Measurements from ENCODE around the gene NTMT1. TPM values are rescaled to one million over a fixed set of nuclear protein-coding genes. Genes with fewer than 3 reads are reported as not detected.
"Not testable (repeated sequence)": the region's sequence is repeated elsewhere in the genome, so short reads cannot be mapped to it uniquely, and the experiment has no call there.

NTMT1 gene
- polyA plus RNA-seq, 2 of the 4 experiments (the other 2 are of a cell fraction), result 49.4 to 92.2 TPM

DNA sequence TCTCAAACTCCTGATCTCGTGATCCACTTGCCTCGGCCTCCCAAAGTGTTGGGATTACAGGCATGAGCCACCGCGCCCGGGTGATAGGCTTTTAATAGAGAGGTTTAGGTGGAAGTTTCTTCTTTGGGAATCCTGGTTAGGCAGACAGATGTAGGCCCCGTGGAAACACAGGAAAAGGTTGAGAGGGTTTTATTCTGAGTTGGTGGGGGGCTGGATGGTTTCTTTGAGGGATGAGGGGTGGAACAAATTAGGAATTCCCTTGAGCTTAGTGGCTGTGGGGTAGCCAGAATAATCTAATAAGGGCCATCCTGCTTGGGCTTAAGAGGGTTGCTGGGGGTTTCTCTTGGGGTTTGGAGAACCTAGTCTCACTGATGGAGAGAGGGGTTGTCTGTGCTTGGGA, 35.5 kb upstream of the NTMT1 start:
- DNase-seq (ENCODE audit: low read depth in 1 of 2, low spot score in 1 of 2) (no peak), FAIRE-seq (no peak), ATAC-seq (no peak)
- Histone ChIP-seq H3K4me1 (peaks cover 13% of the 10 kb centered on the region), H3K4me2 (no peak overlapping the region), H3K4me3 (no peak overlapping the region), H3K27ac (peak overlapping the region in 1 of 2 experiments; percentile 44; a peak in 1 of 6 replicates), H3K9me3 (no peaks in the 10 kb centered on the region)
- 84% methylated on average over 6 of the region's 6 CpGs for WGBS (ENCODE audit: missing lambda C conversion rate)
- CTCF ChIA-PET, result interaction anchor here (1.0 to 1.5 kb wide), 5 partner anchors 15 to 448 kb away, joined by 3 to 5 read pairs (median 4); no protein-coding TSS in a partner anchor
- no peak for TF ChIP-seq RARB (CRISPR knock-in tag; IDR thresholded peaks at IDR 0.05)
- no peak for TF ChIP-seq JUNB (IDR thresholded peaks at IDR 0.05)
- no peak for TF ChIP-seq EP300 (IDR thresholded peaks at IDR 0.05)
- no peak for TF ChIP-seq NPAS2 (CRISPR knock-in tag; IDR thresholded peaks at IDR 0.05; ENCODE audit: borderline replicate concordance)
- no peak for TF ChIP-seq SMC3 (IDR thresholded peaks at IDR 0.05)
- TF ChIP-seq HOXB5 (CRISPR knock-in tag; IDR thresholded peaks at IDR 0.05), result no peak
- no peak for TF ChIP-seq CBX2 (IDR thresholded peaks at IDR 0.05; ENCODE audit: borderline replicate concordance, low read depth)
- TF ChIP-seq, protein P1, sequence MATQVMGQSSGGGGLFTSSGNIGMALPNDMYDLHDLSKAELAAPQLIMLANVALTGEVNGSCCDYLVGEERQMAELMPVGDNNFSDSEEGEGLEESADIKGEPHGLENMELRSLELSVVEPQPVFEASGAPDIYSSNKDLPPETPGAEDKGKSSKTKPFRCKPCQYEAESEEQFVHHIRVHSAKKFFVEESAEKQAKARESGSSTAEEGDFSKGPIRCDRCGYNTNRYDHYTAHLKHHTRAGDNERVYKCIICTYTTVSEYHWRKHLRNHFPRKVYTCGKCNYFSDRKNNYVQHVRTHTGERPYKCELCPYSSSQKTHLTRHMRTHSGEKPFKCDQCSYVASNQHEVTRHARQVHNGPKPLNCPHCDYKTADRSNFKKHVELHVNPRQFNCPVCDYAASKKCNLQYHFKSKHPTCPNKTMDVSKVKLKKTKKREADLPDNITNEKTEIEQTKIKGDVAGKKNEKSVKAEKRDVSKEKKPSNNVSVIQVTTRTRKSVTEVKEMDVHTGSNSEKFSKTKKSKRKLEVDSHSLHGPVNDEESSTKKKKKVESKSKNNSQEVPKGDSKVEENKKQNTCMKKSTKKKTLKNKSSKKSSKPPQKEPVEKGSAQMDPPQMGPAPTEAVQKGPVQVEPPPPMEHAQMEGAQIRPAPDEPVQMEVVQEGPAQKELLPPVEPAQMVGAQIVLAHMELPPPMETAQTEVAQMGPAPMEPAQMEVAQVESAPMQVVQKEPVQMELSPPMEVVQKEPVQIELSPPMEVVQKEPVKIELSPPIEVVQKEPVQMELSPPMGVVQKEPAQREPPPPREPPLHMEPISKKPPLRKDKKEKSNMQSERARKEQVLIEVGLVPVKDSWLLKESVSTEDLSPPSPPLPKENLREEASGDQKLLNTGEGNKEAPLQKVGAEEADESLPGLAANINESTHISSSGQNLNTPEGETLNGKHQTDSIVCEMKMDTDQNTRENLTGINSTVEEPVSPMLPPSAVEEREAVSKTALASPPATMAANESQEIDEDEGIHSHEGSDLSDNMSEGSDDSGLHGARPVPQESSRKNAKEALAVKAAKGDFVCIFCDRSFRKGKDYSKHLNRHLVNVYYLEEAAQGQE (IDR thresholded peaks at IDR 0.05), result no peak
- TF ChIP-seq HEYL (CRISPR knock-in tag; IDR thresholded peaks at IDR 0.05), result no peak
- TF ChIP-seq EHF (CRISPR knock-in tag; IDR thresholded peaks at IDR 0.05), result no peak
- TF ChIP-seq, protein P2, sequence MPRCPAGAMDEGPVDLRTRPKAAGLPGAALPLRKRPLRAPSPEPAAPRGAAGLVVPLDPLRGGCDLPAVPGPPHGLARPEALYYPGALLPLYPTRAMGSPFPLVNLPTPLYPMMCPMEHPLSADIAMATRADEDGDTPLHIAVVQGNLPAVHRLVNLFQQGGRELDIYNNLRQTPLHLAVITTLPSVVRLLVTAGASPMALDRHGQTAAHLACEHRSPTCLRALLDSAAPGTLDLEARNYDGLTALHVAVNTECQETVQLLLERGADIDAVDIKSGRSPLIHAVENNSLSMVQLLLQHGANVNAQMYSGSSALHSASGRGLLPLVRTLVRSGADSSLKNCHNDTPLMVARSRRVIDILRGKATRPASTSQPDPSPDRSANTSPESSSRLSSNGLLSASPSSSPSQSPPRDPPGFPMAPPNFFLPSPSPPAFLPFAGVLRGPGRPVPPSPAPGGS (IDR thresholded peaks at IDR 0.05), result no peak
- no peak for TF ChIP-seq BHLHE40 (IDR thresholded peaks at IDR 0.05; ENCODE audit: low read depth, low read length)
- TF ChIP-seq RCOR1 (IDR thresholded peaks at IDR 0.05; ENCODE audit: low read depth, low read length), result no peak
- TF ChIP-seq CHD2 (IDR thresholded peaks at IDR 0.05; ENCODE audit: low read length, partially characterized antibody), result no peak
- no peak for TF ChIP-seq EHMT2 (IDR thresholded peaks at IDR 0.05; ENCODE audit: low read depth)
- TF ChIP-seq POLR2AphosphoS2 (conservative IDR thresholded peaks at IDR 0.05; ENCODE audit: low read length), result no peak
- POLR2A ChIA-PET, result no interaction called here

DNA sequence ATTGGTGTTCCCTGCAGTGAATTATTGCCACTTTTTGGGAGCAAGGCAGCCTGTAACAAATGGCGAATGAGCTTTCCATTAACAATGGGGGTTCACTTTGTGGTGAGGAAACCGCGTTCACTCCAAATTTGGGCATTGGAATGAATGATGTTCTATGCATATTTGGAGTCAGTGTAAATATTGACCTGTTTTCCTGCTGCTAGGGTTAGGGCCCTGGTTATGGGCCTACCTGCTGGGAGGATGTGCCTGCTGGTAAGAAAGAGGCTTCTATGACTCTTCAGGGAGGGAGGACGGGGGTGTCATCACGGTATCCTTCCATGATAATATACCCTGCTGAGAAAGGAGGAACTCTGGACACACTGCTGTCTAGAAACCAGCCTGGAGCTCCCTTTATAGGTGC, 34.0 kb upstream of the NTMT1 start:
- no peak overlapping the region for H3K4me3 ChIP-seq
- no peak overlapping the region for H3K4me2 ChIP-seq
- TF ChIP-seq, protein P3, sequence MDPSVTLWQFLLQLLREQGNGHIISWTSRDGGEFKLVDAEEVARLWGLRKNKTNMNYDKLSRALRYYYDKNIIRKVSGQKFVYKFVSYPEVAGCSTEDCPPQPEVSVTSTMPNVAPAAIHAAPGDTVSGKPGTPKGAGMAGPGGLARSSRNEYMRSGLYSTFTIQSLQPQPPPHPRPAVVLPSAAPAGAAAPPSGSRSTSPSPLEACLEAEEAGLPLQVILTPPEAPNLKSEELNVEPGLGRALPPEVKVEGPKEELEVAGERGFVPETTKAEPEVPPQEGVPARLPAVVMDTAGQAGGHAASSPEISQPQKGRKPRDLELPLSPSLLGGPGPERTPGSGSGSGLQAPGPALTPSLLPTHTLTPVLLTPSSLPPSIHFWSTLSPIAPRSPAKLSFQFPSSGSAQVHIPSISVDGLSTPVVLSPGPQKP (IDR thresholded peaks at IDR 0.05; ENCODE audit: low read depth, low read length), result no peak
- TF ChIP-seq, protein P4, sequence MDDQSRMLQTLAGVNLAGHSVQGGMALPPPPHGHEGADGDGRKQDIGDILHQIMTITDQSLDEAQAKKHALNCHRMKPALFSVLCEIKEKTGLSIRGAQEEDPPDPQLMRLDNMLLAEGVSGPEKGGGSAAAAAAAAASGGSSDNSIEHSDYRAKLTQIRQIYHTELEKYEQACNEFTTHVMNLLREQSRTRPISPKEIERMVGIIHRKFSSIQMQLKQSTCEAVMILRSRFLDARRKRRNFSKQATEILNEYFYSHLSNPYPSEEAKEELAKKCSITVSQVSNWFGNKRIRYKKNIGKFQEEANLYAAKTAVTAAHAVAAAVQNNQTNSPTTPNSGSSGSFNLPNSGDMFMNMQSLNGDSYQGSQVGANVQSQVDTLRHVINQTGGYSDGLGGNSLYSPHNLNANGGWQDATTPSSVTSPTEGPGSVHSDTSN (IDR thresholded peaks at IDR 0.05), result no peak
- TF ChIP-seq HOXB13 (CRISPR knock-in tag; IDR thresholded peaks at IDR 0.05; ENCODE audit: low read depth), result no peak
- 67% methylated on average over 5 of the region's 5 CpGs for WGBS (ENCODE audit: missing lambda C conversion rate)
- H3K4me1 ChIP-seq, result peaks cover 28% of the 10 kb centered on the region
- ChIA-PET POLR2A (no interaction called here), CTCF (interaction anchor here (1.0 to 2.0 kb wide), 2 partner anchors 12 to 20 kb away, joined by 4 to 5 read pairs; no protein-coding TSS in a partner anchor)
- H3K27ac ChIP-seq, result peak overlapping the region; percentile 11 to 22; a peak in 4 of 6 replicates
- no peaks in the 10 kb centered on the region for H3K9me3 ChIP-seq
- DNase-seq (ENCODE audit: low read depth in 1 of 2, low spot score in 1 of 2), result no peak
- ATAC-seq, result no peak
- FAIRE-seq, result no peak

DNA sequence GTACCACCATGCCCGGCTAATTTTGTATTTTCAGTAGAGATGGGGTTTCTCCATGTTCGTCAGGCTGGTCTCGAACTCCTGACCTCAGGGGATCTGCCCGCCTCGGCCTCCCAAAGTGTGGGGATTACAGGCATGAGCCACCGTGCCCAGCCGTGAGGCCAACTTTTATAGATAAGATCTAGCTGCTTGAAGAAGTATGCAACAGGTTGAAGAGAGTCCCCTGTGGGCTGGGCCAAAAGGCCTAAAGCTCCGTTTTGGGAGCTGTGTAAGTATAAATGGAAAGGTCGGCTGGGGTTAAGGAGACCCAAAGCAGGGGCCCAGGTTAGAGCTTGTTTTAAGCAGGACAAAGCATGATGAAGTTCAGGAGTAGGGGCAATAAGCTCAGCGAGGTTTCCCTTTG, 33.2 kb upstream of the NTMT1 start:
- POLR2A ChIA-PET; ATAC-seq; FAIRE-seq; DNase-seq (ENCODE audit: low read depth in 1 of 2, low spot score in 1 of 2); H3K4me3 ChIP-seq; H3K4me2 ChIP-seq; H3K9me3 ChIP-seq: not testable (repeated sequence)
- Histone ChIP-seq H3K4me1 (peaks cover 34% of the 10 kb centered on the region), H3K27ac (peak overlapping the region in 1 of 2 experiments; percentile 62; a peak in 2 of 6 replicates)
- CTCF ChIA-PET, result interaction anchor here (0.5 to 2.0 kb wide), 5 partner anchors 11 to 511 kb away, joined by 3 to 5 read pairs (median 4); no protein-coding TSS in a partner anchor
- 95% methylated on average over 10 of the region's 10 CpGs for WGBS (ENCODE audit: missing lambda C conversion rate)

All from A549 (cell line).